Small intestine (tissue), 7 donors: ENCODE data around the gene ERFL. TPM values are rescaled to one million over a fixed set of nuclear protein-coding genes. Genes with fewer than 3 reads are reported as not detected.

ENCODE experiments used
- DNase-seq, 2 donors: peaks; one replicate each; pipeline versions ENCODE4 v3.0.0 to v3.0.0-alpha.2; 2013
- FAIRE-seq: peaks from 2 replicates; lab custom pipeline; 2012; peaks lifted over from hg19 to GRCh38; lab: Jason Lieb, UNC
- H3K27ac ChIP-seq, 3 donors: one replicate each; pipeline ENCODE4 v1.5.1; 2013; ENCODE audit warnings: low read length in 2 of 3, mild to moderate bottlenecking in 2 of 3, control low read depth in 1 of 3, inconsistent platforms in 1 of 3, low read depth in 1 of 3, moderate library complexity in 1 of 3
- H3K27me3 ChIP-seq, 3 donors: one replicate each; pipeline ENCODE4 v1.6.1; 2013; ENCODE audit warnings: low read length in 3 of 3, inconsistent platforms in 1 of 3; ENCODE audit not compliant: control insufficient read depth in 3 of 3, insufficient read depth in 3 of 3
- H3K36me3 ChIP-seq, 3 donors: one replicate each; pipeline ENCODE4 v1.6.1; 2013; ENCODE audit warnings: low read length in 3 of 3, inconsistent platforms in 1 of 3, low read depth in 1 of 3, mild to moderate bottlenecking in 1 of 3, moderate library complexity in 1 of 3; ENCODE audit not compliant: control insufficient read depth in 3 of 3, insufficient read depth in 2 of 3
- H3K4me1 ChIP-seq, 3 donors: one replicate each; pipeline ENCODE4 v1.6.1; 2013; ENCODE audit warnings: low read length in 2 of 3, inconsistent platforms in 1 of 3, low read depth in 1 of 3, mild to moderate bottlenecking in 1 of 3, moderate library complexity in 1 of 3; ENCODE audit not compliant: control insufficient read depth in 3 of 3, insufficient read depth in 2 of 3
- H3K4me3 ChIP-seq, 3 donors: one replicate each; pipeline ENCODE4 v1.5.1; 2013; ENCODE audit warnings: low read length in 3 of 3, control low read depth in 1 of 3, inconsistent platforms in 1 of 3, low read depth in 1 of 3, mild to moderate bottlenecking in 1 of 3, moderate library complexity in 1 of 3
- H3K9me3 ChIP-seq, 2 donors: one replicate each; pipeline ENCODE4 v1.6.1; 2013; ENCODE audit warnings: low read depth in 1 of 2, low read length in 1 of 2; ENCODE audit not compliant: control insufficient read depth in 2 of 2, insufficient read depth in 1 of 2
- WGBS, 3 donors: extraction: QIAGEN DNeasy Blood & Tissue Kit; methylation state at CpG; one replicate each; pipeline ENCODE4 v1.1.7; 2013; 5-methylcytosine and 5-hydroxymethylcytosine counted together
- polyA plus RNA-seq, 4 donors: library from polyadenylated mRNA; stranded (reverse) in 3 of 4; unstranded in 1 of 4; fragments of 200-250 nt in 3 of 4; fragments of 120-200 nt in 1 of 4; gene quantifications; one replicate each; pipeline versions ENCODE4 v1.2.1 to v1.2.3, GENCODE V29; 2013
- donor health status: healthy with polysubstance abuse.
- donor health status: control.
- donor health status: control.
- donor health status: Bipolar disorder and iron deficiency.
- donor health status: healthy.

The ERFL gene
- polyA plus RNA-seq, 4 donors: 0.04 to 0.21 TPM; not detected in 2

GRCh38 chr19:41886761-41887710, 41.2 kb downstream of the ERFL start:
- H3K27ac ChIP-seq: peak overlapping the region; percentile 46 to 84 (median 63)
- H3K4me3 ChIP-seq: peak overlapping the region in 2 of 3 donors; percentile 24 to 46
- FAIRE-seq: no peak
- peak in 1 of 2 donors; percentile 67 for DNase-seq
- H3K9me3 ChIP-seq: no peaks in the 10 kb centered on the region
- peaks cover 4 to 32% (median 7%) of the 10 kb centered on the region in 3 donors for H3K4me1 ChIP-seq
- peaks cover 0 to 12% (median 0%) of the 10 kb centered on the region in 3 donors for H3K27me3 ChIP-seq
- peaks cover 2 to 36% (median 5%) of the 10 kb centered on the region in 3 donors for H3K36me3 ChIP-seq
- WGBS, 3 donors: 39 to 45% (median 39%) methylated on average over 13 of the region's 13 CpGs

- H3K4me1 ChIP-seq: peaks cover 4 to 32% (median 7%) of the 10 kb centered on the region in 3 donors
Observed at GRCh38 chr19:41883821-41884733, 44.2 kb downstream of the ERFL start.

GRCh38 chr19:41883463-41883820, 44.8 kb downstream of the ERFL start:
- no peak for DNase-seq
- Histone ChIP-seq H3K27ac (peak overlapping the region; percentile 68 to 94 (median 73)), H3K4me1 (peaks cover 4 to 32% (median 7%) of the 10 kb centered on the region in 3 donors), H3K4me3 (peak overlapping the region; percentile 78 to 91 (median 80)), H3K9me3 (no peaks in the 10 kb centered on the region), H3K36me3 (peaks cover 0 to 7% (median under 1%) of the 10 kb centered on the region in 3 donors), H3K27me3 (peaks cover 0 to 14% (median 0%) of the 10 kb centered on the region in 3 donors)
- no peak for FAIRE-seq
- WGBS, 3 donors: 1% methylated on average over 23 of the region's 23 CpGs

More at GRCh38 chr19:41883821-41884733, 44.2 kb downstream of the ERFL start:
- 0 to 1% (median 0%) methylated on average over 34 to 66 of the region's 66 CpGs for WGBS, 3 donors
- Histone ChIP-seq H3K9me3 (no peaks in the 10 kb centered on the region), H3K27ac (peak overlapping the region; percentile 68 to 94 (median 73)), H3K4me3 (peak overlapping the region; percentile 78 to 91 (median 80)), H3K27me3 (peaks cover 0 to 14% (median 0%) of the 10 kb centered on the region in 3 donors), H3K36me3 (peaks cover 2 to 14% (median 3%) of the 10 kb centered on the region in 3 donors)
- no peak for FAIRE-seq
- DNase-seq: peak; percentile 97 to 98

- WGBS, 3 donors: 2 to 3% (median 3%) methylated on average over 48 to 80 of the region's 80 CpGs
- FAIRE-seq: no peak
Observed at GRCh38 chr19:41882568-41883462, 45.4 kb downstream of the ERFL start, which contains the start of gene ARHGEF1. ARHGEF1 (plus strand) TSS chr19:41883184; CDS start chr19:41888083, 4,899 bp downstream.

GRCh38 chr19:41880329-41880708, 47.9 kb downstream of the ERFL start:
- no peak overlapping the region for H3K4me3 ChIP-seq
- 69 to 74% (median 73%) methylated on average over 4 to 5 of the region's 5 CpGs for WGBS, 3 donors
- H3K27ac ChIP-seq: no peak overlapping the region
- H3K27me3 ChIP-seq: peaks cover 0 to 16% (median 0%) of the 10 kb centered on the region in 3 donors
- H3K36me3 ChIP-seq: no peaks in the 10 kb centered on the region
- H3K4me1 ChIP-seq: peaks cover 3 to 12% (median 4%) of the 10 kb centered on the region in 3 donors
- FAIRE-seq (no peak), DNase-seq (no peak)
- no peaks in the 10 kb centered on the region for H3K9me3 ChIP-seq

More at GRCh38 chr19:41882568-41883462, 45.4 kb downstream of the ERFL start, which contains the start of gene ARHGEF1:
- H3K36me3 ChIP-seq: peaks cover 0 to 2% (median 0%) of the 10 kb centered on the region in 3 donors
- H3K9me3 ChIP-seq: no peaks in the 10 kb centered on the region
- peak within 1 kb of the TSS; percentile 73 to 94 (median 74) for H3K27ac ChIP-seq
- peak within 1 kb of the TSS; percentile 78 to 91 (median 80) for H3K4me3 ChIP-seq
- DNase-seq: peak; percentile 56 to 65
- H3K4me1 ChIP-seq: peaks cover 4 to 28% (median 7%) of the 10 kb centered on the region in 3 donors
- H3K27me3 ChIP-seq: peaks cover 0 to 16% (median 0%) of the 10 kb centered on the region in 3 donors

- no peaks in the 10 kb centered on the region for H3K9me3 ChIP-seq
- H3K27ac ChIP-seq: no peak overlapping the region
- 76 to 84% (median 83%) methylated on average over 7 of the region's 7 CpGs for WGBS, 3 donors
- DNase-seq (no peak), FAIRE-seq (no peak)
- H3K4me3 ChIP-seq: no peak overlapping the region
- peaks cover 0 to 7% (median 0%) of the 10 kb centered on the region in 3 donors for H3K4me1 ChIP-seq
- H3K27me3 ChIP-seq: peaks cover 0 to 16% (median 0%) of the 10 kb centered on the region in 3 donors
- no peaks in the 10 kb centered on the region for H3K36me3 ChIP-seq
Observed at GRCh38 chr19:41879670-41880328, 48.5 kb downstream of the ERFL start.

GRCh38 chr19:41879080-41879479, 49.2 kb downstream of the ERFL start:
- no peaks in the 10 kb centered on the region for H3K9me3 ChIP-seq
- peaks cover 0 to 16% (median 0%) of the 10 kb centered on the region in 3 donors for H3K27me3 ChIP-seq
- 79 to 87% (median 87%) methylated on average over 21 of the region's 21 CpGs for WGBS, 3 donors
- no peak overlapping the region for H3K4me3 ChIP-seq
- H3K27ac ChIP-seq: no peak overlapping the region
- peaks cover 0 to 4% (median 0%) of the 10 kb centered on the region in 3 donors for H3K4me1 ChIP-seq
- H3K36me3 ChIP-seq: no peaks in the 10 kb centered on the region
- DNase-seq (no peak), FAIRE-seq (no peak)
